Breast epithelium (tissue), 3 donors: ENCODE data around the gene JKAMP.

Experiments used
- POLR2AphosphoS5 ChIP-seq, 3 donors: sonication (generic); formaldehyde crosslinking; IDR thresholded peaks; one replicate each; pipeline ENCODE4 v1.6.1; 2017; ENCODE audit warnings: antibody characterized with exemption in 3 of 3
- TF ChIP-seq, protein P1 (sequence below), 3 donors: fragments of 450-650 bp; IDR thresholded peaks; one replicate each; pipeline ENCODE4 v1.5.1; 2016 to 2017; ENCODE audit warnings: antibody characterized with exemption in 3 of 3, mild to moderate bottlenecking in 3 of 3, moderate library complexity in 3 of 3

DNA sequence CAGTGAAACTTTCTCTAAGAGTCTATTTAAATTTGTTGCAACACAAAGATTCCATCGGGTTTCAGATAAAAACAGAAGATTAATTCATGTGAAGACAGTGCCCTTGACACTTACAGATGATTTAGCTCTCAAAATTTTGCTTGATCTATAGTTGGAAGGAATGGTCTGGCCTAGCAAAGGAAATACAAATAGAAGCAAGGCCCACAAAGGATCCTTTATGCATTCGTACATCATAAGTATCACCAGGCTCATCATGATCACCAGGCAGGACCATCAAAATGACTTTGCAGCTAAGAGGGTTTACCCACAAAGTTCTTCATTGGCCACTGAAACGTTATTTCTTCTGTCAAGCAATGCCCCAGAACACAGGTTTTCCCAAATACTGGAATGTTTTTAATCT, 24.8 kb downstream of the JKAMP start:
- TF ChIP-seq POLR2AphosphoS5 (IDR thresholded peaks at IDR 0.05), result no peak
- TF ChIP-seq, protein P1, sequence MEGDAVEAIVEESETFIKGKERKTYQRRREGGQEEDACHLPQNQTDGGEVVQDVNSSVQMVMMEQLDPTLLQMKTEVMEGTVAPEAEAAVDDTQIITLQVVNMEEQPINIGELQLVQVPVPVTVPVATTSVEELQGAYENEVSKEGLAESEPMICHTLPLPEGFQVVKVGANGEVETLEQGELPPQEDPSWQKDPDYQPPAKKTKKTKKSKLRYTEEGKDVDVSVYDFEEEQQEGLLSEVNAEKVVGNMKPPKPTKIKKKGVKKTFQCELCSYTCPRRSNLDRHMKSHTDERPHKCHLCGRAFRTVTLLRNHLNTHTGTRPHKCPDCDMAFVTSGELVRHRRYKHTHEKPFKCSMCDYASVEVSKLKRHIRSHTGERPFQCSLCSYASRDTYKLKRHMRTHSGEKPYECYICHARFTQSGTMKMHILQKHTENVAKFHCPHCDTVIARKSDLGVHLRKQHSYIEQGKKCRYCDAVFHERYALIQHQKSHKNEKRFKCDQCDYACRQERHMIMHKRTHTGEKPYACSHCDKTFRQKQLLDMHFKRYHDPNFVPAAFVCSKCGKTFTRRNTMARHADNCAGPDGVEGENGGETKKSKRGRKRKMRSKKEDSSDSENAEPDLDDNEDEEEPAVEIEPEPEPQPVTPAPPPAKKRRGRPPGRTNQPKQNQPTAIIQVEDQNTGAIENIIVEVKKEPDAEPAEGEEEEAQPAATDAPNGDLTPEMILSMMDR (IDR thresholded peaks at IDR 0.05), result no peak
